GM23338 (cell line): ENCODE measurements around the gene POC1B. TPM values are rescaled to one million over a fixed set of nuclear protein-coding genes. Genes with fewer than 3 reads are reported as not detected.

Experiments
- ATAC-seq: fragments of 200-7000 bp; cut with Tn5 transposase; 3 replicates; pipeline ENCODE4 v1.9.1; 2020
- DNase-seq: peaks from one replicate; pipeline ENCODE4 v3.0.0-alpha.2; 2015; ENCODE audit warnings: low spot score
- H2AFZ ChIP-seq: fragments of 200-600 bp; sonication (generic); 2 replicates; pipeline ENCODE4 v1.8.0; 2016; ENCODE audit warnings: antibody characterized with exemption, mild to moderate bottlenecking, moderate library complexity
- H3F3A ChIP-seq: fragments of 200-600 bp; sonication (generic); replicated peaks from 2 replicates; pipeline ENCODE4 v1.8.0; 2017; ENCODE audit warnings: antibody characterized with exemption, mixed run types, low read depth
- H3K27ac ChIP-seq: fragments of 200-600 bp; sonication (generic); 2 replicates; pipeline ENCODE4 v1.6.1; 2016; ENCODE audit warnings: low read depth
- H3K27me3 ChIP-seq: fragments of 200-600 bp; sonication (generic); 2 replicates; pipeline ENCODE4 v1.8.0; 2016; ENCODE audit warnings: mild to moderate bottlenecking, mixed run types, moderate library complexity; ENCODE audit not compliant: insufficient read depth
- H3K36me3 ChIP-seq: fragments of 200-600 bp; sonication (generic); 2 replicates; pipeline ENCODE4 v1.8.0; 2016; ENCODE audit warnings: mild to moderate bottlenecking; ENCODE audit not compliant: insufficient read depth
- H3K4me1 ChIP-seq: fragments of 200-600 bp; sonication (generic); 2 replicates; pipeline ENCODE4 v1.8.0; 2016; ENCODE audit warnings: mild to moderate bottlenecking, moderate library complexity; ENCODE audit not compliant: insufficient read depth
- H3K4me2 ChIP-seq: fragments of 200-600 bp; sonication (generic); 2 replicates; pipeline ENCODE4 v1.7.1; 2017; ENCODE audit warnings: mixed run types
- H3K4me3 ChIP-seq: fragments of 200-600 bp; sonication (generic); 2 replicates; pipeline ENCODE4 v1.6.1; 2016; ENCODE audit warnings: mixed run types
- H3K79me2 ChIP-seq: fragments of 200-600 bp; sonication (generic); replicated peaks from 2 replicates; pipeline ENCODE4 v1.8.0; 2017; ENCODE audit warnings: mild to moderate bottlenecking; ENCODE audit not compliant: insufficient read depth
- H3K9me2 ChIP-seq: fragments of 200-600 bp; sonication (generic); 2 replicates; pipeline ENCODE4 v1.8.0; 2017; ENCODE audit not compliant: insufficient read depth
- H4K20me1 ChIP-seq: fragments of 200-600 bp; sonication (generic); replicated peaks from 2 replicates; pipeline ENCODE4 v1.8.0; 2017; ENCODE audit warnings: mild to moderate bottlenecking; ENCODE audit not compliant: insufficient read depth
- H3K27ac Mint-ChIP-seq: 2 replicates; pipeline ENCODE4 v1.8.0; 2020; ENCODE audit warnings: inconsistent platforms, mild to moderate bottlenecking, moderate library complexity, mixed read lengths
- H3K27me3 Mint-ChIP-seq: 3 replicates; pipeline ENCODE4 v1.8.0; 2022; ENCODE audit warnings: low read depth, mild to moderate bottlenecking, moderate library complexity, mixed read lengths, inconsistent platforms; ENCODE audit not compliant: insufficient read depth, poor library complexity
- H3K36me3 Mint-ChIP-seq: 3 replicates; pipeline ENCODE4 v1.8.0; 2021; ENCODE audit warnings: low read depth, mild to moderate bottlenecking, inconsistent platforms, moderate library complexity, mixed read lengths
- H3K4me1 Mint-ChIP-seq: 3 replicates; pipeline ENCODE4 v1.8.0; 2020; ENCODE audit warnings: mild to moderate bottlenecking, inconsistent platforms, mixed read lengths
- H3K4me3 Mint-ChIP-seq: 3 replicates; pipeline ENCODE4 v1.8.0; 2021; ENCODE audit warnings: moderate library complexity, mild to moderate bottlenecking, inconsistent platforms, mixed read lengths
- H3K9me3 Mint-ChIP-seq: 3 replicates; pipeline ENCODE4 v1.8.0; 2020; ENCODE audit warnings: moderate library complexity, mild to moderate bottlenecking, inconsistent platforms, mixed read lengths
- CREB1 ChIP-seq: fragments of 250-450 bp; sonication (Bioruptor Pico); IDR thresholded peaks from 2 replicates; pipeline ENCODE4 v1.5.0; 2020; ENCODE audit warnings: low read depth, mild to moderate bottlenecking, moderate library complexity
- CTCF ChIP-seq, 2 experiments: fragments of 200-600 bp in 1 of 2; sonication (generic) in 1 of 2; conservative IDR thresholded peaks; 2 replicates each; pipeline versions ENCODE4 v1.5.1 to v1.6.1; 2016 to 2017; ENCODE audit warnings: antibody characterized with exemption in 2 of 2, low read depth in 2 of 2, mild to moderate bottlenecking in 2 of 2, moderate library complexity in 1 of 2
- EZH2 ChIP-seq: fragments of 200-600 bp; sonication (generic); IDR thresholded peaks from one replicate; pipeline ENCODE4 v1.8.0; 2017; ENCODE audit warnings: antibody characterized with exemption, mild to moderate bottlenecking, low read depth; ENCODE audit not compliant: unreplicated experiment
- EZH2phosphoT487 ChIP-seq: fragments of 200-600 bp; sonication (generic); IDR thresholded peaks from one replicate; pipeline ENCODE4 v1.8.1; 2018; ENCODE audit warnings: antibody characterized with exemption; ENCODE audit not compliant: unreplicated experiment
- JUNB ChIP-seq: IDR thresholded peaks from one replicate; pipeline ENCODE4 v1.6.1; 2016; ENCODE audit warnings: antibody characterized with exemption; ENCODE audit not compliant: unreplicated experiment
- NANOG ChIP-seq: IDR thresholded peaks from 2 replicates; pipeline ENCODE4 v1.6.1; 2016; ENCODE audit warnings: antibody characterized with exemption, borderline replicate concordance
- POLR2AphosphoS5 ChIP-seq: IDR thresholded peaks from 2 replicates; pipeline ENCODE4 v1.6.1; 2016; ENCODE audit warnings: antibody characterized with exemption, low read depth
- STAT1 ChIP-seq: IDR thresholded peaks from one replicate; pipeline ENCODE4 v1.6.1; 2016; ENCODE audit warnings: antibody characterized with exemption; ENCODE audit not compliant: unreplicated experiment
- ZNF114 ChIP-seq: fragments of 250-450 bp; sonication (Bioruptor Pico); IDR thresholded peaks from 2 replicates; pipeline ENCODE4 v1.5.0; 2020; ENCODE audit warnings: mild to moderate bottlenecking, moderate library complexity
- ZNF331 ChIP-seq: fragments of 250-450 bp; sonication (Bioruptor Pico); IDR thresholded peaks from 2 replicates; pipeline ENCODE4 v1.5.0; 2020; ENCODE audit warnings: low read depth, mild to moderate bottlenecking, moderate library complexity
- ZNF462 ChIP-seq: fragments of 250-450 bp; sonication (Bioruptor Pico); IDR thresholded peaks from 2 replicates; pipeline ENCODE4 v1.5.0; 2020; ENCODE audit warnings: mild to moderate bottlenecking, moderate library complexity
- polyA plus RNA-seq: library from polyadenylated mRNA; unstranded; fragments of >200 nt; fragmentation: Nextera tagmentation; extraction: Ambion mirVana; gene quantifications from 2 replicates; pipeline ENCODE4 v1.2.1, GENCODE V29; 2016
- total RNA-seq: library from RNA; depleted of rRNA; stranded (reverse); fragments of >200 nt; shearing (Covaris generic); gene quantifications from 2 replicates; pipeline ENCODE4 v1.2.3, GENCODE V29; 2014
- TF ChIP-seq, protein P1 (sequence below): IDR thresholded peaks from one replicate; pipeline ENCODE4 v1.6.1; 2018; ENCODE audit warnings: antibody characterized with exemption; ENCODE audit not compliant: unreplicated experiment
- TF ChIP-seq, protein P2 (sequence below): IDR thresholded peaks from 2 replicates; pipeline ENCODE4 v1.6.1; 2016; ENCODE audit warnings: antibody characterized with exemption

The POC1B gene
- total and polyA plus RNA-seq, 2 experiments from 2014 or later: 11.8 to 17.5 TPM

DNA sequence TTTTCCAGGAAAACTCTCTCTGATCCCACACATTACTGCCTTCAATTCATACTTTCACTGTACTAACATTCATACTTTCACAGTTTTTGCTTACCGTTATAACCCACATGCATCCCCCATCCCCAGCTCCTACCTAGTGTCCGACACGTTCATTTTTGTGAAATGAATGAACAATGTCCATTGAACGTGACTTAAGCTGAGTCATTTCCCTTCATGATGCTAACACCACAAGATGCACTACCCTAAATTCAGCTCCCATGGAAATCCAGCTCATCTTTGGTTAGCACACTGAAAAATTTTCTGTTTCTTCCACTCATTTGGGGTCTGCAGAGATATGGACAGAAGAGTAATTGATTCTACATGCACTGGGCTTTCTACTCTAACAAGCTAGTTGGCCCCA, 85.9 kb downstream of the POC1B start:
- H3K27ac ChIP-seq: no peak overlapping the region

More for the DNA sequence above, 85.9 kb downstream of the POC1B start:
- TF ChIP-seq NANOG (no peak), ZNF114 (CRISPR knock-in tag) (no peak), JUNB (no peak), CTCF (conservative IDR thresholded peaks at IDR 0.05; ENCODE audit: low read depth in 2 of 2) (no peak), POLR2AphosphoS5 (no peak), CREB1 (CRISPR knock-in tag) (no peak), STAT1 (no peak), EZH2 (no peak), ZNF331 (no peak), EZH2phosphoT487 (no peak), ZNF462 (CRISPR knock-in tag) (no peak)
- TF ChIP-seq, protein P1, sequence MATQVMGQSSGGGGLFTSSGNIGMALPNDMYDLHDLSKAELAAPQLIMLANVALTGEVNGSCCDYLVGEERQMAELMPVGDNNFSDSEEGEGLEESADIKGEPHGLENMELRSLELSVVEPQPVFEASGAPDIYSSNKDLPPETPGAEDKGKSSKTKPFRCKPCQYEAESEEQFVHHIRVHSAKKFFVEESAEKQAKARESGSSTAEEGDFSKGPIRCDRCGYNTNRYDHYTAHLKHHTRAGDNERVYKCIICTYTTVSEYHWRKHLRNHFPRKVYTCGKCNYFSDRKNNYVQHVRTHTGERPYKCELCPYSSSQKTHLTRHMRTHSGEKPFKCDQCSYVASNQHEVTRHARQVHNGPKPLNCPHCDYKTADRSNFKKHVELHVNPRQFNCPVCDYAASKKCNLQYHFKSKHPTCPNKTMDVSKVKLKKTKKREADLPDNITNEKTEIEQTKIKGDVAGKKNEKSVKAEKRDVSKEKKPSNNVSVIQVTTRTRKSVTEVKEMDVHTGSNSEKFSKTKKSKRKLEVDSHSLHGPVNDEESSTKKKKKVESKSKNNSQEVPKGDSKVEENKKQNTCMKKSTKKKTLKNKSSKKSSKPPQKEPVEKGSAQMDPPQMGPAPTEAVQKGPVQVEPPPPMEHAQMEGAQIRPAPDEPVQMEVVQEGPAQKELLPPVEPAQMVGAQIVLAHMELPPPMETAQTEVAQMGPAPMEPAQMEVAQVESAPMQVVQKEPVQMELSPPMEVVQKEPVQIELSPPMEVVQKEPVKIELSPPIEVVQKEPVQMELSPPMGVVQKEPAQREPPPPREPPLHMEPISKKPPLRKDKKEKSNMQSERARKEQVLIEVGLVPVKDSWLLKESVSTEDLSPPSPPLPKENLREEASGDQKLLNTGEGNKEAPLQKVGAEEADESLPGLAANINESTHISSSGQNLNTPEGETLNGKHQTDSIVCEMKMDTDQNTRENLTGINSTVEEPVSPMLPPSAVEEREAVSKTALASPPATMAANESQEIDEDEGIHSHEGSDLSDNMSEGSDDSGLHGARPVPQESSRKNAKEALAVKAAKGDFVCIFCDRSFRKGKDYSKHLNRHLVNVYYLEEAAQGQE: no peak
- TF ChIP-seq, protein P2, sequence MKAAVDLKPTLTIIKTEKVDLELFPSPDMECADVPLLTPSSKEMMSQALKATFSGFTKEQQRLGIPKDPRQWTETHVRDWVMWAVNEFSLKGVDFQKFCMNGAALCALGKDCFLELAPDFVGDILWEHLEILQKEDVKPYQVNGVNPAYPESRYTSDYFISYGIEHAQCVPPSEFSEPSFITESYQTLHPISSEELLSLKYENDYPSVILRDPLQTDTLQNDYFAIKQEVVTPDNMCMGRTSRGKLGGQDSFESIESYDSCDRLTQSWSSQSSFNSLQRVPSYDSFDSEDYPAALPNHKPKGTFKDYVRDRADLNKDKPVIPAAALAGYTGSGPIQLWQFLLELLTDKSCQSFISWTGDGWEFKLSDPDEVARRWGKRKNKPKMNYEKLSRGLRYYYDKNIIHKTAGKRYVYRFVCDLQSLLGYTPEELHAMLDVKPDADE: no peak
- DNase-seq (no peak), ATAC-seq (no peak)
- H2AFZ ChIP-seq: no peak overlapping the region
- H3K4me2 ChIP-seq: no peak overlapping the region
- H3F3A ChIP-seq: no peaks in the 10 kb centered on the region
- H3K4me1 ChIP-seq: no peaks in the 10 kb centered on the region
- H3K4me3 Mint-ChIP-seq: no peak overlapping the region
- H3K4me3 ChIP-seq: no peak overlapping the region
- no peaks in the 10 kb centered on the region for H3K27me3 ChIP-seq
- H3K9me3 Mint-ChIP-seq: peaks cover 52% of the 10 kb centered on the region
- H3K9me2 ChIP-seq: no peaks in the 10 kb centered on the region
- peaks cover 51% of the 10 kb centered on the region for H3K36me3 Mint-ChIP-seq
- no peaks in the 10 kb centered on the region for H3K36me3 ChIP-seq
- no peaks in the 10 kb centered on the region for H4K20me1 ChIP-seq
- no peaks in the 10 kb centered on the region for H3K79me2 ChIP-seq
- H3K27me3 Mint-ChIP-seq: no peaks in the 10 kb centered on the region
- H3K27ac Mint-ChIP-seq: no peak overlapping the region
- no peaks in the 10 kb centered on the region for H3K4me1 Mint-ChIP-seq
